Stimulated activated CD4-positive, alpha-beta T cell treated with anti-CD3 and anti-CD28 coated beads, Interleukin-15, amount 100 ng/mL, for 48 hours (primary cell): ENCODE results near the gene MECP2.
"Not testable (repeated sequence)": the region's sequence is repeated elsewhere in the genome, so short reads cannot be mapped to it uniquely, and the experiment has no call there.

Source experiments
- DNase-seq, 2 donors: peaks; one replicate each; pipeline ENCODE4 v3.0.0-alpha.2; 2020; ENCODE audit warnings: low read depth in 2 of 2

The MECP2 gene

DNA sequence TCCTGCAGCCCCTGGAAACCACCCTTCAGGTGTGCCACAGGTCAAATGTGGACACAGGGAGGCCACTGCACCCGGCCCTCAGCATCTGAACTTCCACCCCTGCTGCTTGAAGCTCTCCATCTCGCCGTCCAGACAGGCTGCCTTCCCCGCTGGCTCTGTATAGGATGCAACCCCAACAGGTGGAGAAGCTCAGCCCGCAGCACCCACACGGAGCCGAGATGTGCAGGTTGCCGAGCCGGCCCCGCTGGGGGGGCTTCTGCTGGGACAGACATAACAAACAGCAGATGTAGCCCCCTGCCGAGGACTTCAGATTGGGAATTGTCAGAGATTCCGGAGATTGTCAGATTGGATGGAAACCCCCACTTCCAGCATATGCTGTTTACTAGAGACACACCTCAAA lies 104.4 kb downstream of the MECP2 start:
- DNase-seq, result no peak

DNA sequence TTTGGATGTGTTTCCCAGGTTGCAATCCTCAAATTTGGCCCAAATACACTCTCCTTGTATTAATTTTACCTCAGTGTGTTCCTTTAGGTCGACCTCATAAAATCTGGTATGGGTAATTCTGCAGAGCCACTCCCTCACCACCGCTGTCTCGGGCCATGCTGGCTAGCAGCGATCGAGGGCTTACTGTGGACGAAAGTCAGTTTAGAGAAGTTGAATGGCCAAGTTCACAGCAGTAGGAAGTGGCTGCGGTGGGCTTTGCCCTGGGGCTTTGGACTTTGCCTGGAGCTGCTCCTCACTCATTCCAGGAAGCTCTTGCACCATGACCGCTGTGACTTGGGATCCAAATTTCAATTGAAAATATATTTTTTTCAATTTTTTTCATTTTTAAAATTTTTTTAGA lies 105.3 kb downstream of the MECP2 start:
- DNase-seq, result no peak

DNA sequence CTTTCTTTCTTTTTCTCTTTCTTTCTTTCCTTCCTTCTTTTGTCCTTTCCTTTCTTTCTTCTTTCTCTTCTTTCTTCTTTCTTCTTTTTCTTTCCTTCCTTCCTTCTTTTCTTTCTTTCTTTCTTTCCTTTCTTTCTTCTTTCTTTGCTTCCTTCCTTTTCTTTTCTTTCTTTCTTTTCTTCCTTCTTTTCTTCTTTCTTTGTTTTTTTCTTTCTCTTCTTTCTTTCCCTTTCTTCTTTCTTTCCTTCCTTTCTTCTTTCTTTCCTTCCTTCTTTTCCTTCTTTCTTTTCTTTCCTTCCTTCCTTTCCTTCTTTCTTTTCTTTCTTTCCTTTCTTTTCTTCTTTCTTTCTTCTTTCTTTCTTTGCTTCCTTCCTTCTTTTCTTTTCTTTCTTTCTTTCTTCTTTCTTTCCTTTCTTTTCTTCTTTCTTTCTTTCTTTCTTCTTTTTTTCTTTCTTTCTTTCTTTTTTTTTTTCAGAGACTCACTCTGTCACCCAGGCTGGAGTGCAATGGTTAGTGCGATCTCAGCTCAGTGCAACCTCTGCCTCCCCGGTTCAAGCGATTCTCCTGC lies 106.4 kb downstream of the MECP2 start:
- DNase-seq, result no peak

DNA sequence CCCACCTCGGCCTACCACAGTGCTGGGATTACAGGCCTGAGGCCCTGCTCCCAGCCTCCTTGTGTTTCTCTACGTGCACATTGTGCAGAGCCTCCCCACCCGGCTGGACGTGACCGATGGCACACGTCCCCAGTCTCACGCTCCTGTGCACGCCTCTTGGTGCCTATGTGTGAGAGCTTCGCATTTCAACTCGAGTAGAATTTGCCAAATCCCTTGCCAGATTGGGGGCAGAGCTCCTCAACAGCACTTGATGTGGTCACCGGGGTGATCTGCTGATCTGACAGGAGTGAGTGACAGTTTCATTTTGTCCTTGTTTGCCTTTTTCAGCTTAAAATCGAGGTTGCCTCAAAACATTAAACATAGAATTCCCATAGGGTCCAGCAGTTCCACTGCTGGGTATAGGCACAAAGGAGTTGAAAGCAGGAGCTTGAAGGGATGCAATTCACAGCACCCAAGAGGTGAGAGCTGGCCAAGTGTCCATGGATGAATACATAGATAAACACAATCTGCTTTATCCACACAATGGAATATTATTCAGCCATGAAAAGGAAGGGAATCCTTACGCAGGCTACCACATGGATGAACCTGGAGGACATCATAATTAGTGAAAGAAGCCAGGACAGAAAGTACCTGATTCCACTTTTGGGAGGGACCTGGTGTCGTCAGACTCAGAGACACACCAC lies 107.4 kb downstream of the MECP2 start:
- no peak for DNase-seq

DNA sequence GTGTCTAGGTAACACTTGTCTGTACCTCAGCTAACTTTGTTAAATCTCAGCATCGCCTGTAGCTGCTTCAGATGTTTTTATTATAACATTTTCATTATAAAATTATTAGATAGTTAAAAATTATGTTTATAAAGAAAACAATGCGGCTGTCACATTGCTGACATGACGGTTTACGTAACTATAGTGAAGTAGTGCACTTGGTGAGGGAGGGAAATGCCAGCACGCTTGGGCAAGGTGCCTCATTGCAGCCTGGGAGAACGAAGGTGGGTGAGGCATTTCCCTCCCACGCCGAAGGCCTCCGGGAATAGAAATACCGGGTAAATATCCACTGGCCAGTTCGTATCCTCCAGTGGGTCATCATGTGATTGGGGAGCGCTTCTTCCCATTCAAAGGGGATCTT lies 109.0 kb downstream of the MECP2 start:
- no peak for DNase-seq

DNA sequence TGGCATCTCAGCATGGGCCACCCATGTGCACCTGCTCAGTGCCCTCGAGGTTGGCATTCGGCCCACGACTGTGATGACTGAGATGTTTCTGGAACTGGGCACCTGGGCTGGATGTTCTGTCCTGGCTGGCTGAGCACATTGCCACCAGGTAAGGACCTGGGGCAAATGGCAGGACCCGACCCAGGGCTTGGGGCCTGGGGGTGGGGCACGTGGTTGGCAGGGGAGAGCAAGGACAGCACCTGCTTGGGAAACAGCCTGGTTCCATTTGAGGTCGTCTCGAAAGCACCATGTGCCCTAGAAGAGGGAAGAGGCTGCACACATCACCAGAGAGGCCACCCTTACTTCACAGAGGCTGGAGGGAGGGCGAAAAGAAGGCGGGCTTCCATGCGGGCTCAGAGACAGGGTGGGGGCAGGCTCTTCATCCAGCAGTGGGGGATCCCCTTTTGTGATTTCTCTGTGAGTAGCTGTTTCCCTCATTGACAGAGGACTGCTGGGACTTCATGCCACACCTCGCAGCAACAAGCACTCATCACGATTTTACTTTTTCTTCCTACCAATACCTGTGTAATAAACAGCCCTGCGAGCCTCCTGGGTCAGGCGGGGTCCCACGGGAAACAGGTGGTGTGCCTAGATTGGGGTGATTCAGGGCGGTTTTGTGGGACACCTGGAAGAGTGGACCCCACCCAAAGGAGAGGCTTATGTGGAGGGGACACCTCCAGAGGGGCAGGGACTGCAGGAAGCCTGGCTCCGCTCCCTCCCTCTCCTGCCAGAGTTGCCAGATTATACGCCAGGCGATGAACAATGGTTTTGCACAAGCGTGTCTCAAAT lies 113.0 kb downstream of the MECP2 start:
- DNase-seq, result no peak

DNA sequence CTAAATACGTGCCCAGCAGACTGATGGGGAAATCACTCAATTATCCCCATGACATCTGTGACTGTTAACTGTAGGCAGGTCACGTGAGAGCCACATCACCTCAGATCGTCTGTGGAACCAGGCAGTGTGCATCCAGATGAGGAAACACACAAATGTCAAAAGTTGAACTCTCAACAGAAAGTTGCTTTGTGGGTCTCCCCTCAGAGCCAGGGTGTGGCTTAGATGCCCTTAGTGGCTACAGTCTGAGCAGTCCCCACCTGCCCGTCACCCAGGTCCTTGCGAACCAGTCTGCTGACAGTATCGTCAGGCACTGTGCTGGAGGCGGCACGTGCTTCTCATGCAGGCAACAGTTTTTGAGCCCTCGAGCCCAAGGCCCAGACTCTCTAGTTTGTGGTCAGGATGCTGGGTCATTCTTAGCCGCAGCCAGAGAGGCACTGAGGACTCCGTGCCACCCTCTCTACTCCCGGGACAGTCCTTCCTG lies 114.2 kb downstream of the MECP2 start:
- no peak for DNase-seq

DNA sequence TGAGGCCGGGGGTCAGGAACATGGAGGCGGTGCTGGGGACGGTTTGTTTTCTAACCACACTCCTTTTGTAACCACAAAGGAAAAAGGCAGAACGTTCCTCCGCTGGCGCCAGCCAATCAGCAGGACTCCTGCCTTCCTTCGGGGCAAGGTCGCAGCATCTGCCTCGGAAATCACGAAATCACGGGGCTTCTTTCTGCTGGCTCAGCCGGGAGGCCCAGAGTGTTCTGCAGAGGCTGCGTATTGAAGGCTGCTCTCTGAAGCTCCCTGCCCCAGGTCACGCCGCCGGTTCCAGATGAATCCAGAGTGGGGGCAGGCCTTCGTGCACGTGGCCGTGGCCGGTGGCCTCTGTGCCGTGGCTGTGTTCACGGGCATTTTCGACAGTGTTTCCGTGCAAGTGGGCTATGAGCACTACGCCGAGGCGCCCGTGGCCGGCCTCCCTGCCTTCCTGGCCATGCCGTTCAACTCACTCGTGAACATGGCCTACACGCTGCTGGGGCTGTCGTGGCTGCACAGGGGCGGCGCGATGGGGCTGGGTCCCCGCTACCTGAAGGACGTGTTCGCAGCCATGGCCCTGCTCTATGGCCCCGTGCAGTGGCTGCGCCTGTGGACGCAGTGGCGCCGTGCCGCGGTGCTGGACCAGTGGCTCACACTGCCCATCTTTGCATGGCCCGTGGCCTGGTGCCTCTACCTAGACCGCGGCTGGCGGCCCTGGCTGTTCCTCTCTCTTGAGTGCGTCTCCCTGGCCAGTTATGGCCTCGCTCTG lies 115.6 kb downstream of the MECP2 start:
- peak in 1 of 2 donors; percentile 64 for DNase-seq

DNA sequence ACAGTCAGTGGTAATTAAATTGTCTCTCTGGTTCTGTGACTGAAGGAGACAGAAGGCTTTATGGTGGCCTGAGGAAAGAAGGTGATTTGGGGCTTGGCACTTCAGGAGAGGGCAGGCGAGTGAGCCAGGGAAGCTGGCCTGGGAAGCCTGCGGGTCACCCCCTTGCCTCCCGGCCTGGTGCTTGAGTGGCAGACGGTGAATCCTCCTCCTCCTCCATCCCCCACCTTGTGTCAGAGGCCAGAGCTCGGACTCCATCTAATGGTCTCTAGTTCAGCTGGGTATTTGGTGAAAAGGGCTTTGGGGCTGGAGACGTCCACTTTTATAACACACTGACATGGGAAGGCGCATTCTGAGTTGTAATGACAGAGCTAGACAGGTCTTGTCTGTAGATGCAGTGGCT lies 116.3 kb downstream of the MECP2 start:
- DNase-seq, result no peak

DNA sequence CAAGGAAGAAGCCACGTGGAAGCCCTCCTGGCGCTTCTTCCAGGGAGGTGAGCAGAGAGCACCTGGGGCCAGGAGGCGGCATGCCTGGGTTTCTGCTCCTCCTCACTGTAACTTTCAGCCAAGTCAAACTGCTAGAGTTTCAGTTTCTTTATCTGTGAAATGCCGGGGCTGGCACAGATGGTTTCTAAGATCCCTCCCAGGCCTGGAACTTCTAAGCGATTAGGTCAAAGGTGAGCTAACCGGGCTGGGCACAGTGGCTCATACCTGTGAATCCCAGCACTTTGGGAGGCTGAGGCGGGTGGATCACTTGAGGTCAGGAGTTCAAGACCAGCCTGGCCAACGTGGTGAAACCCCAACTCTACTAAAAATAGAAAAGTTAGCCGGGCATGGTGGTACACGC lies 117.1 kb downstream of the MECP2 start:
- DNase-seq, result not testable (repeated sequence)

DNA sequence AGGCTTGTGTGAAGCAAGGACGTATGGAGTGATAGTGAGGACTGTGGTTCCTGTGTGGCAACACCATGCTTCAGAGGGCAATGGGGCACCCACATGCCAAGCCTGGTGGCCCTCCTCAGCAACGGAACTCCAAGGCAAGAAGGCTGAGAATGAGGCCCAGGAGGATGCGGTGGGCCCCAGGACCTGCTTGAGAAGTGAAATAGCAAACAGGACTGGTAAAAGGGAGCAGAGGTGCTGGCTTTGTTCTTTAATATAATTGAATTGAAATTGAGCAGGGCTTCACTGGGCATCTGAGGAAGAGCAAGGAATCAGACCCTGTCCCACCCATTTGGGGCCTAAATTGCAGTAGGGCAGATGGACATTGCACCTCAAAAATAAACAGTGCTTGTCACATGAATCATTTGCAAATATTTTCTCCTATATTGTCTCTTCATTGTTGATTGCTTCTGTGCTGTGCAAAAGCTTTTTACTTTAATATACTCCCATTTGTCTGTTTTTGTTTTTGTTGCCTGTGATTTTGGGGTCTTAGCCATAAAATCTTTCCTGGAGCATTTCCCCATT lies 122.7 kb downstream of the MECP2 start:
- no peak for DNase-seq

DNA sequence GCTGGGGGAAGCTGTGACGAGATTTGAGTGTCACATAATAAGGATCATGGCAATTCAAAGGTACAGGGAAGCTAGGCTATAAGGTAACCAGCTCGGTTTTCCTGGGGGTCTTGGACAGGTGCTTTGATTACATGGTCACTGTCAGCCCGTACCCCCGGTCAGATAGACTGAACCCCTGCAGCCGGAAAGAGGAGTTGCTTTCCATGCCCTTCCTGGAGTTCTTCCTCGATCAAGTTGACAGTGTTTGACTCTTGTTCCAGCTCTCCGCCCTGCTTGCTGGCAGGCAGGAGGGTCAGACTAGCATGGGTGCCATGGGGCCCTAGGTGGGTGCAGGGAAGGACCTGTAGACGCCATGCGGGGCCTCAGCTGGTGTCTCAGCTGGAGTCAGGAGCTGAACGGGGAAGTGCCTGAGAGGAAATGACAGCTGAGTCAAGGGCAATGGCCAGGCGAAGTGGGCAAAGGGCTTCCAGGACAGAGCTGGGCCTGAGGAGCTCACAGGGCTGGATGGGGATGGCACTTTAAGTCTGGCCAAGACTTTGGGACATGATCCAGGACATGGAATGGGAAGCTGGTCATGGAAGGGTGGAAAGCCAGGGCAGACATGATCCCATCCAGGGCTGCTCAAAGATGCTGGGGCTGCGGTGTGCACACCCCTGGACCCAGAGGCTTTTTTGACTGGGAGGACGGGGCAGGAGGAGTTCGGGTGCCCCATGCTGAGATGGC lies 123.4 kb downstream of the MECP2 start:
- no peak for DNase-seq

DNA sequence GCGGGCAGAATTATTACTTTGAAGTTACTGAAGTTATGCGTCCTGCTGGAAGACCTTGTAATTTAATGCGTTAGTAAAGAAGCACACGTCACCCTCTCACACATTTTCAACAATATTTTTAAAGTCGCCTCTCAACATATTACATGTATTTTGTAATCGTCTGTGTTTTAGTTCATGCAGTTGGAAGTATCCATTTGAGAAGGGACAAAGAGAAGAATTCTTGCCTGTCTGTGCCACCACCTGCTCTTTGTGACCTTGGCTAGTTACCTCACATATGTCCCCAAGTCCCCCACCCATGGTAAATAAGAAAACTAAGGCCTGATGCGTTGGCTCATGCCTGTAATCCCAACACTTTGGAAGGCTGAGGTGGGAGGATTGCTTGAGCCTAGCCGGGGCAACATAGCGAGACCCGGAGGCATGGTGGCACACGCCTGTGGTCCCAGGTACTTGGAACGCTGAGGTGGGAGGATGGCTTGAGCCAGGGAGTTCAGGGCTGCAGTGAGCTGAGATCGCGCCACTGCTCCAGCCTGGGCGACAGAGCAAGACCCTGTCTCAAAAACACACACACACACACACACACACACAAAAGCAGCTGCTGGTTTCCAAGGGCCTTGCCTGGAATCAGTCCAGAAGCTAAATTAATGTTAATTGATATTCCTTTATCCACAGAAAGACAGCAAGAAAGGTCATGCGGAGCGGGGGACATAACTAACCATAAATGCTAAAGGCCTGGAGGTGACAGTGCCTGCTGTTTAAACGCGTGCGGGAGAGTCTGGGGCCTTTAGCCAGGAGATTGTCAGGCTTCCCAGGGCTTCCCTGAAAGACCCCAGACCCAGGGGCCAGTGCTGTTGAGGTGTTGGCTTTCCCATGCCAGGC lies 124.2 kb downstream of the MECP2 start:
- DNase-seq, result no peak

DNA sequence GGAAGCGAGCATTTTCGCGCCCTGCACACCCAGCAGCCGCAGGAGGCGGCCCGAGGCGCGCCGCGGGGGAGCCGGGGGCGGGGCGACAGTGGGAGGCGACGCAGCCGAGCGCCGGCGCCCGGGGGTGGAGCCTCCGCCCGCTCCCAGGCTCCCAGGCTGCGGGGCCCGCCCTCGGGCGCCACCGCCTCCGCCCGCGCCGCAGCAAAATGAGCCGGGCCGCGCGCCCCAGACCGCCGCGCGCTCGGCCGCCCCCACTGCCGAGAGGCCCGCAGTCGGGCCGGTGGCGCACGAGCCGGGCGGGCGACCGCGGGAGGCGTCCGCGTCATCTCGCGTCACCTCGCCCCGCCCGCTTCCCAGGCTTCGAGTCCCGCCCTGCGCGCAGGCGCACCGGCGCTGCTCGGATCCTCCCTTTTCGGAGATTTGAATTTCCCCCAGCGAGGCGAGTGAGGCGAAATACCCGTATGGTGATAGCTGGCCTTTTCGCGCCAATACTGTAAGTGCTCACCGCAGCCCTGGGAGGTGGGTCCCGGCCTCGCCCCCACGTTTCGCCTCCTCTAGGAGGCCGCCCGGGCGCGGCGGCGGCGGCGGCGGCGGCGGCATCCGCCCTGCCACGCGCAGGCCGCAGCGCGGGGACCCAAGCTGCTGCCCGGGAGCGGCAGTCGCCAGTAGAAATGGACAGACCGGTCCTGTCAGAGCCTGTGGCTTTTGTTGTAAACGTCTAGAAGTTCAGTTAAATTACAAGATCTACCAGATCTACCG lies 125.0 kb downstream of the MECP2 start, which contains the start of gene TMEM187:
TMEM187 (plus strand) TSS at position 387 of the 759 bp plus-strand sequence. CDS start 9,309 bp downstream, outside the sequence.
- DNase-seq, result peak; percentile 78 to 86
